Activated B cell treated with CpG ODN at 0.5 μM for 24 hours (primary cell): ENCODE data around the gene CAMK2A. TPM values are rescaled to one million over a fixed set of nuclear protein-coding genes. Genes with fewer than 3 reads are reported as not detected.

Experiments used
- ATAC-seq: fragments of 200-7000 bp; cut with Tn5 transposase; one replicate; pipeline ENCODE4 v1.10.0; 2021; ENCODE audit warnings: low read depth, mild to moderate bottlenecking, moderate library complexity
- CTCF ChIA-PET: fragments of 350-600 bp; sonication (Branson Sonifier 250); formaldehyde crosslinking; loops from one replicate; lab custom pipeline; 2021; ENCODE audit warnings: antibody characterized with exemption; lab: Charles Lee
- POLR2A ChIA-PET: fragments of 350-600 bp; sonication (Branson Sonifier 250); formaldehyde crosslinking; loops from one replicate; lab custom pipeline; 2021; ENCODE audit warnings: antibody characterized with exemption; lab: Charles Lee
- DNase-seq: peaks from one replicate; pipeline ENCODE4 v3.0.0; 2022
- H3K27ac Mint-ChIP-seq: one replicate; pipeline ENCODE4 v1.8.0; 2020; ENCODE audit warnings: mixed read lengths
- H3K27me3 Mint-ChIP-seq: one replicate; pipeline ENCODE4 v1.8.0; 2021; ENCODE audit warnings: mixed read lengths
- H3K36me3 Mint-ChIP-seq: one replicate; pipeline ENCODE4 v1.8.0; 2021; ENCODE audit warnings: low read depth, mixed read lengths
- H3K4me1 Mint-ChIP-seq: one replicate; pipeline ENCODE4 v1.8.0; 2021; ENCODE audit warnings: mixed read lengths
- H3K4me3 Mint-ChIP-seq: one replicate; pipeline ENCODE4 v1.8.0; 2020; ENCODE audit warnings: mild to moderate bottlenecking, mixed read lengths
- H3K9me3 Mint-ChIP-seq: one replicate; pipeline ENCODE4 v1.8.0; 2020; ENCODE audit warnings: mixed read lengths
- CTCF ChIP-seq: fragments of 200-600 bp; IDR thresholded peaks from one replicate; pipeline ENCODE4 v1.8.0; 2022; ENCODE audit warnings: antibody characterized with exemption, mild to moderate bottlenecking
- intact Hi-C: fragments of 100-400 bp; cut with micrococcal nuclease; formaldehyde crosslinking; loops from one replicate; pipeline ENCODE4 v1.15.1; 2024
- total RNA-seq: library from RNA; stranded (reverse); gene quantifications from 2 replicates; pipeline ENCODE4 v1.2.3, GENCODE V29; 2022

Gene CAMK2A
- total RNA-seq, 1 donor from 2014 or later = not detected

GRCh38 chr5:150241298-150242160 is 48.0 kb downstream of the CAMK2A start:
- H3K27me3 Mint-ChIP-seq = peaks cover 1% of the 10 kb centered on the region
- POLR2A ChIA-PET = no interaction called here
- intact Hi-C loops = no loop called here
- H3K9me3 Mint-ChIP-seq = no peaks in the 10 kb centered on the region
- no peak overlapping the region for H3K4me3 Mint-ChIP-seq
- no peak for TF ChIP-seq CTCF
- H3K4me1 Mint-ChIP-seq = no peaks in the 10 kb centered on the region
- H3K27ac Mint-ChIP-seq = no peak overlapping the region
- H3K36me3 Mint-ChIP-seq = no peaks in the 10 kb centered on the region
- CTCF ChIA-PET = no interaction called here
- DNase-seq (no peak), ATAC-seq (no peak)

GRCh38 chr5:150239794-150240122 is 49.8 kb downstream of the CAMK2A start:
- DNase-seq (no peak), ATAC-seq (no peak)
- no peaks in the 10 kb centered on the region for H3K36me3 Mint-ChIP-seq
- no peaks in the 10 kb centered on the region for H3K4me1 Mint-ChIP-seq
- intact Hi-C loops = no loop called here
- H3K9me3 Mint-ChIP-seq = no peaks in the 10 kb centered on the region
- ChIA-PET CTCF (no interaction called here), POLR2A (no interaction called here)
- TF ChIP-seq CTCF = no peak
- H3K4me3 Mint-ChIP-seq = no peak overlapping the region
- H3K27ac Mint-ChIP-seq = no peak overlapping the region
- no peaks in the 10 kb centered on the region for H3K27me3 Mint-ChIP-seq

GRCh38 chr5:150239099-150239793 is 50.3 kb downstream of the CAMK2A start:
- H3K4me3 Mint-ChIP-seq = no peak overlapping the region
- H3K27me3 Mint-ChIP-seq = no peaks in the 10 kb centered on the region
- POLR2A ChIA-PET = no interaction called here
- H3K4me1 Mint-ChIP-seq = no peaks in the 10 kb centered on the region
- ATAC-seq (no peak), DNase-seq (no peak)
- TF ChIP-seq CTCF = no peak
- CTCF ChIA-PET = no interaction called here
- no peaks in the 10 kb centered on the region for H3K36me3 Mint-ChIP-seq
- H3K9me3 Mint-ChIP-seq = no peaks in the 10 kb centered on the region
- no peak overlapping the region for H3K27ac Mint-ChIP-seq
- intact Hi-C loops = no loop called here

GRCh38 chr5:150238646-150239045 is 50.9 kb downstream of the CAMK2A start:
- ATAC-seq = no peak
- H3K27ac Mint-ChIP-seq = no peak overlapping the region
- ChIA-PET POLR2A (no interaction called here), CTCF (no interaction called here)
- no peak for TF ChIP-seq CTCF
- DNase-seq = no peak
- no peaks in the 10 kb centered on the region for H3K9me3 Mint-ChIP-seq
- H3K36me3 Mint-ChIP-seq = no peaks in the 10 kb centered on the region
- H3K4me3 Mint-ChIP-seq = no peak overlapping the region
- H3K27me3 Mint-ChIP-seq = no peaks in the 10 kb centered on the region
- intact Hi-C loops = no loop called here
- H3K4me1 Mint-ChIP-seq = no peaks in the 10 kb centered on the region

- Mint-ChIP-seq H3K36me3 (no peaks in the 10 kb centered on the region), H3K9me3 (no peaks in the 10 kb centered on the region), H3K4me1 (no peaks in the 10 kb centered on the region), H3K4me3 (no peak overlapping the region), H3K27me3 (no peaks in the 10 kb centered on the region), H3K27ac (no peak overlapping the region)
- ATAC-seq (no peak), DNase-seq (no peak)
- ChIA-PET CTCF (no interaction called here), POLR2A (no interaction called here)
- TF ChIP-seq CTCF = no peak
- intact Hi-C loops = no loop called here
Measured at GRCh38 chr5:150236981-150237754, 52.4 kb downstream of the CAMK2A start.
